22Rv1 (cell line): ENCODE data around the gene WDR70.

Experiments used
- CTCF ChIP-seq: fragments of 450-650 bp; IDR thresholded peaks from 2 replicates; pipeline ENCODE4 v1.5.1; 2017; ENCODE audit warnings: mild to moderate bottlenecking
- ZFX ChIP-seq: fragments of 450-650 bp; IDR thresholded peaks from 2 replicates; pipeline ENCODE4 v1.6.1; 2017; ENCODE audit warnings: antibody characterized with exemption, borderline replicate concordance

GRCh38 chr5:37549411-37549810 lies 170.3 kb downstream of the WDR70 start:
- no peak for TF ChIP-seq CTCF
- no peak for TF ChIP-seq ZFX
